ENCODE data around the gene MDN1.
"Not testable (repeated sequence)": the region's sequence is repeated elsewhere in the genome, so short reads cannot be mapped to it uniquely, and the experiment has no call there.

Gene MDN1

DNA sequence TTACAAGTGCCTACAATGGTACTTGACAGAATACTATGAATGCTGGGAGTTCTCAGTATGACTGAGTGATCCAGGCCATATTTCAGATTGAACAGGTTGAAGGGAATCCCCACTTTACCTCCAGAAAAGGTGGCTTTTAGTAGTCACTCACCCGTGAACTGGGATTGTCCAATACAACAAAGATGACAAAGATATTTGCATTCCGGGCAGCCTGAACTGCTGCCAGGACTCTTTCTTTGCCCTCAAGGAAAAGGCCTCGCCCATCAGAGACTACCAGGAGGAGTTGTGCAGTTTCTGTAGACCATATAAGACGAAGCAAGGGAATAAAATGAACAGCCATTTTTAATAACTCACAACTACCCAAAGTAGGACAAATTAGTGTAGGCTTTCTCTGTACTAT is 174.7 kb downstream of the MDN1 start:
- no peak for DNase-seq (ENCODE audit: low spot score)

DNA sequence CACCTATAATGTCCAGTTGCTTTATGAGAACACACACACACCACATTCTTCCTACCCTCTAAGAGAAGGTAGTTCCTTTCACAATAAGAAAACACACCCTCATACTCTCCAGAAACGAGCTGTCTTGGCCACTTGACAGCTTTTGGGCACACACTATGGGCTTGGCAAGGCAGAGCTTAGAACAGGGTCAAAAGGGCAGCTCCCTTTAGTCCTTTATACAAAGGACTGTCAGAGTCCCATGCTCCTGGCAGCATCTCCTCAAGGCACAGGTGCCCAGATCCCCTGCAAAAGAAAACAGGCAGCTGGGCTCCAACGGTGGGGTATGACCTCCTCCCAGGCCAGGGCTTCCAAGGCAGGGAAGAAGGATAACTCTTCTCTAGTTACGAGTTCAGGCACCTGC is 176.2 kb downstream of the MDN1 start:
- DNase-seq (ENCODE audit: low spot score), result no peak

DNA sequence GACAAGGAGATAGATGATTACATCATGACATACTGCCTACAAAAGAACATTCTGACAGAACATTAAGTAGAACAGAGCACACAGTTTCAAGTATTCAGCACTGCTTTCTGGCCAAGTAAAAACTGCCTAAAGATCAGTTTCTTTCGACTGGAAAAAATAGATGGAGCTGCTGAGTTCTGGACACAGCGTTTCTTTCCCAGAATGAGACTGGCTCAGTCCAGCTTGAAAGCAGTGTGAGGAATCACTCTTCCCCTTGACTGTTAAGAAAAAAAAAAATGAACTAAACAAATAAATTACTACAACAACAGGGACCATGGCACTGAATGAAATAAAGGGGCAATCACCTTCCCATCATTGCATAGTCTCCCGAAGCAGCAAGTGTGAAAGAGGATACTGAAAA is 176.6 kb downstream of the MDN1 start:
- no peak for DNase-seq (ENCODE audit: low spot score)

DNA sequence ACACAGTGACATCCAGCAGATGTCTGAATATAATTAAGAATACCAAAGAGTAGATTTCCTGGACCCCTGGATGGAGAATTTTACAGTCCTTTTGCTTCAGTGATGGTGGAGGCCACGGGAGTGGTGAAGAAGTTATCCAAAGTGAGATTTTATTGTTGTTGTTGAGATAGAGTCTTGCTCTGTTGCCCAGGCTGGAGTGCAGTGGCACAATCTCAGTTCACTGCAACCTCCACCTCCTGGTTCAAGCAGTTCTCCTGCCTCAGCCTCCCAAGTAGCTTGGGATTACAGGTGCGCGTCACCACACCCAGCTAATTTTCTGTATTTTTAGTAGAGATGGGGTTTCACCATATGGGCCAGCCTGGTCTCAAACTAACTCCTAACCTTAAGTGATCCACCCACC is 178.0 kb downstream of the MDN1 start:
- DNase-seq (ENCODE audit: low spot score), result not testable (repeated sequence)

GRCh38 chr6:89640804-89641203 is 178.8 kb downstream of the MDN1 start:
- no peak for DNase-seq (ENCODE audit: low spot score)

DNA sequence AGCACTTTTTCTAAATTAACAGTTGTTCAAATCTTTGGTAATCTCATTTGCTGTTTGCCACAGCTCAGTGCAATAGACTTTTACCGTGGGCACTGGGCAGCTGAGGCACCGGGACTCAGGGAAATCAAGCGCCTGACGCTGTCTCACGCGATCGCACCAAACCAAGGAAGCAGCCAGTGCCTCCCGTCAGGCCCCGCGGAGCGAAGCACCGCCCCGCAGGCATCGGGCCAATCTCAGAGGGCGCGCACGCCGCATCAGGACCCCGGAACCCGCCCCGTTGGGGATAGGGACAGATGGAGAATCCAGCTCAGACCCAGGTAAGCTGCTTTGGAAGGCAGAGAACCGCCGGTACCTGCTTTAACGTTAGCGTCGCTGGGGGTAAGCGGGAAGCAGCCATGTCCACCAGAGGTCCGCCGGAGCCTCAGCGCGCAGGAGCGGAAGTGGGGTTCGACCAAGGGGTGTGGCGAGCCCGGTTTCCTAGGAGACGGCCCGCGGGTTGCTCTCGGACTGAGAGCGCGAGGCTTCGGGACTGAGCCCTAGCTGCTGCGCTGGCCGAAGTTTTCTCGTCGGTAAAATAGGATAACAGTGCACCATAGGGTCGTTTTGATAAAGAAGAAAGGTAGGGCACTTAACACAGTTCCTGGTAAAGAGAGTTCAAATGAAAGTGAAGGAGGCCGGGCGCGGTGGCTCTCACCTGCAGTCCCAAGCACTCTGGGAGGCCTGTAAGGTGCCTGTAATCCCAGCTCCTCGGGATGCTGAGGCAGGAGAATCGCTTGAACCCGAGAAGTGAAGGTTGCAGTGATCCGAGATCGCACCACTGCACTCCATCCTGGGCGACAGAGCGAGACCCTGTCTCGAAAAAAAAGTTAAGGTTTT is 181.0 kb downstream of the MDN1 start, which contains the start of gene LYRM2:
Gene LYRM2 (minus strand): TSS at position 428 of the 876 bp plus-strand sequence. CDS start 31 bp downstream, at position 397.
- DNase-seq (ENCODE audit: low spot score), result peak; percentile 99

DNA sequence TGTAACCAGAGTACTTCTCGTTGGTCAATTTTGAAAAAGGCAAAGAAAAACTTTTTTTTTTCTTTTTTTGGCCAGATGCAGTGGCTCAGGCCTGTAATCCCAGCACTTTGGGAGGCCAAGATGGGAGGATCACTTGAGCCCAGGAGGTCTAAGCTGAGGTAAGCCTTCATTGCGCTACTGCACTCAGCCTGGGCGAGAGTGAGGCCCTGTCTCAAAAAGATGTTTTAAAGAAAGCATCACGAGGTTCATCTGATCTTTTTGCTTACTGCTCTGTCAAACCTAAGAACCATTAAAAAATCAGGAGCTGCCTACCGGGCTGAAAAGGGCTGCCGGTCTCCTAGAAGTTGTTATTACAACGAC is 181.7 kb downstream of the MDN1 start:
- no peak for DNase-seq (ENCODE audit: low spot score)

DNA sequence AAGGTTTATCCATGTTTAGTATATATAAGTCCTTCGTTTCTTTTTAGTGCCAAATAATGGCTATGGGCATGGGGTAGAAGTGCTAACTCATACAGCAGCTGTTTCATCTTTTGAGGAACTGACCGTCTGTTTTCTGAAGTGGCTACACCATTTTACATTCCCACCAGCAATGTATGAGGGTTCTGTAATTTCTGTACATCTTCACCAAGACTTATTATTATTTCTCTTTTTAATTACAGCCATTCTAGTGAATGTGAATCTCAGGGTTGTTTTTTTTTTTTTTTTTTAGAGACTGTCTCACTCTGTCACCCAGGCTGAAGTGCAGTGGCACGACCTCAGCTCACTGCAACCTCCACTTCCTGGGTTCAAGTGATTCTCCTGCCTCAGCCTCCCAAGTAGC is 183.2 kb downstream of the MDN1 start:
- DNase-seq (ENCODE audit: low spot score), result not testable (repeated sequence)

- no peak for DNase-seq (ENCODE audit: low spot score)
These were observed 189.1 kb downstream of the MDN1 start for GRCh38 chr6:89630488-89630887.

GRCh38 chr6:89623749-89624148 is 195.8 kb downstream of the MDN1 start:
- DNase-seq (ENCODE audit: low spot score), result no peak

DNA sequence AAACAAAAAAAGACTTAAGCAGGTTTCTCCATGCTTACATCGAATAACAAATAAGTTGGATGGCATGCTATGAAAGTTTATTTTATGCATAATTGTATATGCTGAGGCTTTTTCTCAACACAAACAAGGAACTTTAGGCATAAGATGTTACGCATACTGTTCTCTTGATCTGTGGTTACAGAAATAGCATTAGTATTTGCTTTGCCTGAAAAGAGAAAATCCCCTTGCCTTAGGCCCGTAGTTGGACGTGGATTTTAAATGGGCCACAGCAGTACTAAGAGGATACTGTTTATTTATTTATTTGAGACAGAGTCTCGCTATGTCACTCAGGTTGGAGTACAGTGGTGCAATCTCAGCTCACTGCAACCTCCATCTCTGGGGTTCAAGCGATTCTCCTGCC is 200.0 kb downstream of the MDN1 start:
- no peak for DNase-seq (ENCODE audit: low spot score)

GRCh38 chr6:89618026-89618425 is 201.6 kb downstream of the MDN1 start:
- DNase-seq (ENCODE audit: low spot score), result no peak

DNA sequence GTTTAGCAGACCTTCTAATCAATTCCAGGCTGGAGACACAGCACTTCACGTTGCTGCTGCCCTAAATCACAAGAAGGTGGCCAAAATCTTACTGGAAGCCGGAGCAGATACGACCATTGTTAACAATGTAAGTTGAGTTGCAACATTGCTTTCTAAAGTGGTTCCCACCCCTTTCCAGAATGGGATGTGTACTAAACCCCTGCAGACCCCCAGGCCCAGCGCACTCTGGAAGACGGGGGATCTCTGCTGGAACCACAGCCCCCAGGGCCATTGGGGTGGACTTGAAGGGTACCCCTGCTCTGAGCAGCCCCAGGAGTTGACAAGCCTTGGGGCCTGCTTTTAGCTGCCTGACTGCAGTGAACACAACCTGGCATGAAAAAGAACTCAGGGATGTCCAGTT is 203.1 kb downstream of the MDN1 start:
- DNase-seq (ENCODE audit: low spot score), result no peak

DNA sequence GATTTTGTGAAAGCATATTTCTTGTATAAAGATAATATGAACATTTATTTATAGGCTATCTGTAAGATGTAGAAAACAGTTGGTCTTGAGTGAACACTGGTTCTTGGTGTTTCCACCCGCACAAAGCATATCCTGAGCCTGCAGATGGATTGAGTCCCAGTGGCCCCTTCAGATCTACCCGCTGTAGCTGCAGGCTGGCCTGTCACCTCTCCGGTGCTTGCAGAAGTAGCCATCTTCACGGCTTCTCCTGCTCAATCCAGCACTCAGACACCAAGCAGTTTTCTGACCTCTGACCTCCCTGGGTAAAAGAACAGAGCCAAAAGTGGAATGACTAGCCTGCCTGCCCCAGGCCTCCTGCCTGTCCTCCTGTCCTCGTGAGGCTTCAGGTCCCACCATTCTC is 203.7 kb downstream of the MDN1 start:
- no peak for DNase-seq (ENCODE audit: low spot score)

- no peak for DNase-seq (ENCODE audit: low spot score)
These were observed 205.8 kb downstream of the MDN1 start for GRCh38 chr6:89613790-89614189.

DNA sequence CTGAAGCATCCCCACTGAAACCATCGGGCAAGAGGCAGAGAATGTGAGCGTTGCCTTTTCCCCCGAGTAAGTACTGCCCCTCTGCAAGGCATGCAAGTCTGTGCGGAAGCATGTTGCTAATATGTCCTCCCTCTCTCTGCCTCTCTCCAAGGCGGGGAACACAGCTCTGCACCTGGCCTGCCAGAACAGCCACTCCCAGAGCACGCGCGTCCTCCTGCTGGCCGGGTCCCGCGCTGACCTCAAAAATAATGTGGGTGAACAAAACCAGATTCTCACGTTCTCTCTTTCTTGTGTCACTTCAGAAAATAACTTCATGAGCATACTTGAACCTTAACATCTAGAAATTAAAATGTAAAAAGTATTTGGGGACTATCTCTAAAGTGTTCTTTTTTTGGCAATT is 207.5 kb downstream of the MDN1 start:
- DNase-seq (ENCODE audit: low spot score), result no peak

DNA sequence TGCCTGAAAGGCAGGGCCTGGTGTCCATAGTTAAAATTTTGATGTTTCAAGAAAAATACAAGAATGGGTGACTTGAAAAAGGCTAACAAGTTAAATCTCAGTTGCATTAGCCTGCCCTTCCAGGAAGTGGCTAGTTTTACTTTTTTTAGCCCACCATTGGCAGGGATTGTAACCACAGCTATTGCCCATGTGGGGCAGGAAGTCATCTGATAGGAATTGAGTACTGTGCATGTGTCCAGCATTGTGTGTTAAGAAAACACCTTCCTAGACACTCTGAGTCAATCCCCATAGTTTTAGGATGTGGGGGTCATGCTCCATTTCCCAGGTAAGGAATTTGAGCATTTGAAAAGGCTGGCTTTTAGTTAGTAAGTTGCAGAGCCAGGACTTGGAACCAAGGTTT is 207.9 kb downstream of the MDN1 start:
- DNase-seq (ENCODE audit: low spot score), result peak; percentile 36

DNA sequence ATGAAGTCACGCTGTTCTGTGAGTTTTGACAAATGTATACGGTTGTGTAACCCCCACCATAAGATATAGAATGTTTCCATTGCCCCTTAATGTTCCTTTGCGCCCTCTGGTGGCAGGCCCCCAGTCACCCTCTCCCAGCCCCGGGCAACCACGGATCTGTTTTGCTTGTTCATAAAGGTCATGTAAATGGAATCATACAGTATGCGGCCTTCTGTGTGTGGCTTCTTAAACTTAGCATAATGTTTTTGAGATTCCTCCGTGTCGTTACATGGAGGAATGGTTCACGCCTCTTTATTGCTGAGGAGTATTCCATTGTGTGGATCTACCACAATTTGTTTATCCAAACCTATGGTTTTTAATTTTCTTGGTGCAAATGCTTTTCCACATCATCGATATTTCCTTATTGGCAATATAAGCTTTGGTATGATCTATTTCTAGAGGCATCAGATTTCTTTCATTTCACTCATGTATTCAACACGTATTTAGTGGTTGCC is 209.4 kb downstream of the MDN1 start:
- peak; percentile 79 for DNase-seq (ENCODE audit: low spot score)

GRCh38 chr6:89605861-89606260 is 213.7 kb downstream of the MDN1 start:
- no peak for DNase-seq (ENCODE audit: low spot score)

- no peak for DNase-seq (ENCODE audit: low spot score)
These were observed 214.9 kb downstream of the MDN1 start for GRCh38 chr6:89604653-89605052.

DNA sequence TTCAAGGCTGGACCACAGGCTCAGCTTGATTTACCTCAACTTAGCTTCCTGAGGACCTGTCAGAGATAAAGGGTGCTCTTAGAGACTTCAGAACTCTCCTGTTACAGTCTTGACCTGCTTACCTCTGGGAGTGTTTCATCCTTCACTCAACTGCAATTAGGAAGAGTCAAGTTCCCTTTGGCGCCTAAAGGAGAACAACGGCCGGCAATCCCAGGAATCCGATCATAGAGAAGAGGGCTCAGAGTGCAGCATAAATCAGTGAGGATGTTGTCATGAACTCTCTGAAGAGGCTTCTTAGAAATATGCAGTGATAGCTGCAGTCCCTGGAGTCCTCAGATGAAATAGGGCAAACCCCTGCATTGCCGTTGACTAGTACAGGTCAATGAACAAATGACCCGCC is 217.4 kb downstream of the MDN1 start:
- DNase-seq (ENCODE audit: low spot score), result no peak

- DNase-seq (ENCODE audit: low spot score), result no peak
These were observed 219.9 kb downstream of the MDN1 start for GRCh38 chr6:89599727-89600126.

GRCh38 chr6:89597988-89598387 is 221.6 kb downstream of the MDN1 start:
- DNase-seq (ENCODE audit: low spot score), result peak; percentile 30

DNA sequence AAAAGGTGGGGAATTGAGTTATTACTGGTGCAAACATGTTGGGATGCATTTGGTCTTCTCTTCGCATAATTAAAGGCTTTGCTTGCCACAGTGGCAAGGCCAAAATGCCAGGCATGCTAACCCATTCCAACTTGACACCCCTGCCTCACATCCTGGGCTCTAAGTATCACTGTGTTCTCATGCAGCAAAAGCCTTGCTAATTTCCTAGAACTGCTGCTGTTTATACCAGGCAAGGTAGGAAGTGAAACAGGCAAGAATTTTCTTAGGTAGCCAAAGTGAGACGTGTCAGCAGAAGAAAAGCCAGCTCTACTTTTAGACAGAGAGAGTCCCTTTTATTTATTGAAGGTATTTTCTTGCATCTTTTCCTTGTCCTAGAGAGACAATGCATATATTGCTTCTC is 222.2 kb downstream of the MDN1 start:
- no peak for DNase-seq (ENCODE audit: low spot score)
